Measurements from ENCODE around the gene RPTOR. TPM values are rescaled to one million over a fixed set of nuclear protein-coding genes. Genes with fewer than 3 reads are reported as not detected.

The RPTOR gene
- total RNA-seq, 3 donors from 2014 or later (not counting 1 experiment from before 2014, with no cell fraction given): 49.2 to 63.6 (median 55.4) TPM

- Mint-ChIP-seq H3K27ac (no peak overlapping the region), H3K36me3 (no peaks in the 10 kb centered on the region), H3K4me3 (no peak overlapping the region), H3K27me3 (ENCODE audit: low read depth in 2 of 2) (no peaks in the 10 kb centered on the region), H3K9me3 (no peaks in the 10 kb centered on the region), H3K4me1 (peaks cover 16 to 30% of the 10 kb centered on the region in 2 donors)
- Histone ChIP-seq H3K9me3 (ENCODE audit: control insufficient read depth, insufficient read depth, low read length) (no peaks in the 10 kb centered on the region), H3K36me3 (ENCODE audit: control insufficient read depth, insufficient read depth, low read length) (no peaks in the 10 kb centered on the region), H3K27ac (ENCODE audit: low read length) (no peak overlapping the region), H3K27me3 (ENCODE audit: control insufficient read depth, insufficient read depth, low read length) (no peaks in the 10 kb centered on the region), H3K4me1 (ENCODE audit: control insufficient read depth, insufficient read depth, low read length) (no peaks in the 10 kb centered on the region), H3K4me3 (ENCODE audit: low read length) (no peak overlapping the region)
- ATAC-seq (no peak), DNase-seq (no peak)
- no peak for TF ChIP-seq CTCF (IDR thresholded peaks at IDR 0.05)
- intact Hi-C loops (cut with micrococcal nuclease): no loop called here
- WGBS (ENCODE audit: insufficient coverage): 95% methylated on average over 6 of the region's 6 CpGs
Observed at GRCh38 chr17:80559825-80560251, 15.2 kb downstream of the RPTOR start.

GRCh38 chr17:80561541-80562114 is 17.0 kb downstream of the RPTOR start:
- TF ChIP-seq CTCF (IDR thresholded peaks at IDR 0.05): no peak
- no peaks in the 10 kb centered on the region for H3K36me3 Mint-ChIP-seq
- Histone ChIP-seq H3K9me3 (ENCODE audit: control insufficient read depth, insufficient read depth, low read length) (no peaks in the 10 kb centered on the region), H3K27me3 (ENCODE audit: control insufficient read depth, insufficient read depth, low read length) (no peaks in the 10 kb centered on the region), H3K4me3 (ENCODE audit: low read length) (no peak overlapping the region), H3K4me1 (ENCODE audit: control insufficient read depth, insufficient read depth, low read length) (no peaks in the 10 kb centered on the region), H3K27ac (ENCODE audit: low read length) (no peak overlapping the region), H3K36me3 (ENCODE audit: control insufficient read depth, insufficient read depth, low read length) (no peaks in the 10 kb centered on the region)
- intact Hi-C loops (cut with micrococcal nuclease): no loop called here
- no peak overlapping the region for H3K4me3 Mint-ChIP-seq
- no peak for DNase-seq
- no peaks in the 10 kb centered on the region for H3K9me3 Mint-ChIP-seq
- H3K4me1 Mint-ChIP-seq: peaks cover 20 to 36% of the 10 kb centered on the region in 2 donors
- no peaks in the 10 kb centered on the region for H3K27me3 Mint-ChIP-seq (ENCODE audit: low read depth in 2 of 2)
- ATAC-seq: no peak
- 98% methylated on average over 4 of the region's 4 CpGs for WGBS (ENCODE audit: insufficient coverage)
- H3K27ac Mint-ChIP-seq: no peak overlapping the region

GRCh38 chr17:80564545-80564944 is 19.9 kb downstream of the RPTOR start:
- H3K27ac Mint-ChIP-seq: no peak overlapping the region
- no peak for TF ChIP-seq CTCF (IDR thresholded peaks at IDR 0.05)
- no peak overlapping the region for H3K27ac ChIP-seq (ENCODE audit: low read length)
- H3K4me1 Mint-ChIP-seq: peaks cover 10 to 28% of the 10 kb centered on the region in 2 donors
- H3K36me3 ChIP-seq (ENCODE audit: control insufficient read depth, insufficient read depth, low read length): no peaks in the 10 kb centered on the region
- no peak overlapping the region for H3K4me3 ChIP-seq (ENCODE audit: low read length)
- intact Hi-C loops (cut with micrococcal nuclease): no loop called here
- H3K36me3 Mint-ChIP-seq: no peaks in the 10 kb centered on the region
- H3K4me1 ChIP-seq (ENCODE audit: control insufficient read depth, insufficient read depth, low read length): no peaks in the 10 kb centered on the region
- DNase-seq (no peak), ATAC-seq (no peak)
- H3K27me3 Mint-ChIP-seq (ENCODE audit: low read depth in 2 of 2): no peaks in the 10 kb centered on the region
- no peaks in the 10 kb centered on the region for H3K9me3 ChIP-seq (ENCODE audit: control insufficient read depth, insufficient read depth, low read length)
- no peaks in the 10 kb centered on the region for H3K9me3 Mint-ChIP-seq
- no peak overlapping the region for H3K4me3 Mint-ChIP-seq
- no peaks in the 10 kb centered on the region for H3K27me3 ChIP-seq (ENCODE audit: control insufficient read depth, insufficient read depth, low read length)
- WGBS (ENCODE audit: insufficient coverage): 90% methylated on average over 5 of the region's 5 CpGs
